ENCODE data around the gene MAPK14. TPM values are rescaled to one million over a fixed set of nuclear protein-coding genes. Genes with fewer than 3 reads are reported as not detected.

MAPK14 gene
- total and polyA plus RNA-seq, 10 of the 15 experiments (the other 5 are each of a cell fraction or from before 2014, with no cell fraction given) = 12.5 to 59.5 (median 43.0) TPM

- no peaks in the 10 kb centered on the region for H3K79me2 ChIP-seq (ENCODE audit: control insufficient read depth, insufficient read depth, low read length)
- no TSS peak for BruUV-seq (replicated peaks)
- RAD21 ChIA-PET (ENCODE audit: unreplicated experiment) = no interaction called here
- no peak for FAIRE-seq
- no peaks in the 10 kb centered on the region for H3K36me3 ChIP-seq (ENCODE audit: control insufficient read depth in 2 of 2, insufficient read depth in 2 of 2, low read length in 1 of 2)
- intact Hi-C loops (cut with micrococcal nuclease; ENCODE audit: unreplicated experiment) (no loop called here), in situ Hi-C loops (cut with MboI) (no loop called here)
- no peak overlapping the region for H2AFZ ChIP-seq (ENCODE audit: control insufficient read depth, low read depth, low read length)
- no peak for ATAC-seq
- no peaks in the 10 kb centered on the region for H4K20me1 ChIP-seq (ENCODE audit: control insufficient read depth, insufficient read depth)
- no peak overlapping the region for H3K9ac ChIP-seq (ENCODE audit: control insufficient read depth, insufficient read depth, low read length)
- no peak overlapping the region for H3K4me2 ChIP-seq (ENCODE audit: control insufficient read depth, insufficient read depth)
- POLR2A ChIA-PET = no interaction called here
- no peaks in the 10 kb centered on the region for H3K4me1 ChIP-seq (ENCODE audit: control insufficient read depth, insufficient read depth, low read length)
- CTCF ChIA-PET = interaction anchor here (3.7 kb wide), 1 partner anchor 102 kb away, joined by 12 read pairs; no protein-coding TSS in a partner anchor
- H3K27ac ChIP-seq (ENCODE audit: control insufficient read depth, insufficient read depth) = no peak overlapping the region
- no peaks in the 10 kb centered on the region for H3K9me3 ChIP-seq (replicated peaks; ENCODE audit: control insufficient read depth, insufficient read depth, low read length)
- SMC1A ChIA-PET (ENCODE audit: uncharacterized antibody, unreplicated experiment) = interaction anchor here (0.7 to 1.6 kb wide), 3 partner anchors 13 to 103 kb away, joined by 3 to 5 read pairs (median 3); no protein-coding TSS in a partner anchor
- DNase-seq (ENCODE audit: low read depth, low spot score) = no peak
- WGBS (ENCODE audit: insufficient coverage, insufficient replicate concordance, low lambda C conversion rate, missing lambda C conversion rate) = 0% methylated on average over 3 of the region's 3 CpGs
- H3K4me3 ChIP-seq = no peak overlapping the region
- TF ChIP-seq, protein P1, sequence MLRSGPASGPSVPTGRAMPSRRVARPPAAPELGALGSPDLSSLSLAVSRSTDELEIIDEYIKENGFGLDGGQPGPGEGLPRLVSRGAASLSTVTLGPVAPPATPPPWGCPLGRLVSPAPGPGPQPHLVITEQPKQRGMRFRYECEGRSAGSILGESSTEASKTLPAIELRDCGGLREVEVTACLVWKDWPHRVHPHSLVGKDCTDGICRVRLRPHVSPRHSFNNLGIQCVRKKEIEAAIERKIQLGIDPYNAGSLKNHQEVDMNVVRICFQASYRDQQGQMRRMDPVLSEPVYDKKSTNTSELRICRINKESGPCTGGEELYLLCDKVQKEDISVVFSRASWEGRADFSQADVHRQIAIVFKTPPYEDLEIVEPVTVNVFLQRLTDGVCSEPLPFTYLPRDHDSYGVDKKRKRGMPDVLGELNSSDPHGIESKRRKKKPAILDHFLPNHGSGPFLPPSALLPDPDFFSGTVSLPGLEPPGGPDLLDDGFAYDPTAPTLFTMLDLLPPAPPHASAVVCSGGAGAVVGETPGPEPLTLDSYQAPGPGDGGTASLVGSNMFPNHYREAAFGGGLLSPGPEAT (IDR thresholded peaks at IDR 0.05; ENCODE audit: low read depth) = no peak
- TF ChIP-seq ZSCAN29 (IDR thresholded peaks at IDR 0.05) = no peak
- no peak for TF ChIP-seq TCF12 (IDR thresholded peaks at IDR 0.05; ENCODE audit: low read depth, low read length)
- no peak for TF ChIP-seq SIX5 (IDR thresholded peaks at IDR 0.05; ENCODE audit: low read depth, low read length, severe bottlenecking)
- no peak for TF ChIP-seq NFYB (IDR thresholded peaks at IDR 0.05; ENCODE audit: insufficient read depth, low read depth, low read length)
- TF ChIP-seq NFXL1 (IDR thresholded peaks at IDR 0.05; ENCODE audit: borderline replicate concordance) = no peak
- no peak for TF ChIP-seq RFX5 (IDR thresholded peaks at IDR 0.05; ENCODE audit: low read depth, low read length)
- no peak for TF ChIP-seq FOXM1 (IDR thresholded peaks at IDR 0.05; ENCODE audit: low read depth, low read length)
- no peaks in the 10 kb centered on the region for H3K27me3 ChIP-seq (replicated peaks in 1 of 2; ENCODE audit: control insufficient read depth in 2 of 2, insufficient read depth in 2 of 2, low read length in 1 of 2)
These were observed 34.5 kb upstream of the MAPK14 start for GRCh38 chr6:35993150-35993549.
